H9 (cell line): Measurements from ENCODE around the gene VOPP1. TPM values are rescaled to one million over a fixed set of nuclear protein-coding genes. Genes with fewer than 3 reads are reported as not detected.

Experiments
- DNase-seq: peaks from one replicate; pipeline ENCODE4 v3.0.0-alpha.2; 2017
- H2AFZ ChIP-seq: one replicate; pipeline ENCODE4 v1.6.1; 2013; ENCODE audit warnings: mild to moderate bottlenecking, low read length, control low read depth, moderate library complexity
- H2AK5ac ChIP-seq: 2 replicates; pipeline ENCODE4 v1.6.1; 2013; ENCODE audit warnings: low read length, control low read depth, mixed read lengths; ENCODE audit not compliant: insufficient read length
- H2BK120ac ChIP-seq: one replicate; pipeline ENCODE4 v1.6.1; 2013; ENCODE audit warnings: low read depth, mild to moderate bottlenecking, low read length, control low read depth, inconsistent platforms; ENCODE audit not compliant: poor library complexity, severe bottlenecking
- H2BK12ac ChIP-seq: 2 replicates; pipeline ENCODE4 v1.6.1; 2013; ENCODE audit warnings: low read length, control low read depth, mixed read lengths, low read depth; ENCODE audit not compliant: insufficient read length
- H2BK15ac ChIP-seq: 2 replicates; pipeline ENCODE4 v1.6.1; 2013; ENCODE audit warnings: low read depth, low read length, control low read depth
- H2BK20ac ChIP-seq: one replicate; pipeline ENCODE4 v1.6.1; 2013; ENCODE audit warnings: low read depth, mild to moderate bottlenecking, low read length, control low read depth, inconsistent platforms; ENCODE audit not compliant: poor library complexity, severe bottlenecking
- H2BK5ac ChIP-seq: 2 replicates; pipeline ENCODE4 v1.6.1; 2013; ENCODE audit warnings: low read length, control low read depth, mixed read lengths; ENCODE audit not compliant: insufficient read length
- H3K14ac ChIP-seq: 2 replicates; pipeline ENCODE4 v1.6.1; 2013; ENCODE audit warnings: low read length, control low read depth; ENCODE audit not compliant: insufficient read depth
- H3K18ac ChIP-seq: 2 replicates; pipeline ENCODE4 v1.6.1; 2013; ENCODE audit warnings: low read depth, mild to moderate bottlenecking, mixed read lengths, low read length, control low read depth; ENCODE audit not compliant: insufficient read length
- H3K23ac ChIP-seq: 2 replicates; pipeline ENCODE4 v1.6.1; 2013; ENCODE audit warnings: low read length, control low read depth, mixed read lengths, low read depth; ENCODE audit not compliant: insufficient read length
- H3K23me2 ChIP-seq: 2 replicates; pipeline ENCODE4 v1.6.1; 2013; ENCODE audit warnings: low read depth, mild to moderate bottlenecking, mixed read lengths, low read length, control low read depth; ENCODE audit not compliant: insufficient read length, poor library complexity, severe bottlenecking
- H3K27ac ChIP-seq: 2 replicates; pipeline ENCODE4 v1.5.1; 2013; ENCODE audit warnings: low read length, control low read depth, mixed read lengths, low read depth; ENCODE audit not compliant: insufficient read length
- H3K27me3 ChIP-seq: 2 replicates; pipeline ENCODE4 v1.6.1; 2013; ENCODE audit warnings: low read length, control low read depth, inconsistent platforms; ENCODE audit not compliant: insufficient read depth
- H3K4ac ChIP-seq: 2 replicates; pipeline ENCODE4 v1.6.1; 2013; ENCODE audit warnings: low read depth, mild to moderate bottlenecking, control low read depth, inconsistent platforms, low read length, moderate library complexity
- H3K4me1 ChIP-seq: 2 replicates; pipeline ENCODE4 v1.6.1; 2013; ENCODE audit warnings: low read length, control low read depth, inconsistent platforms; ENCODE audit not compliant: insufficient read depth
- H3K4me2 ChIP-seq: 2 replicates; pipeline ENCODE4 v1.6.1; 2013; ENCODE audit warnings: low read length, control low read depth, mixed read lengths; ENCODE audit not compliant: insufficient read length, insufficient read depth
- H3K56ac ChIP-seq: 2 replicates; pipeline ENCODE4 v1.6.1; 2013; ENCODE audit warnings: low read depth, mild to moderate bottlenecking, mixed read lengths, low read length, control low read depth; ENCODE audit not compliant: insufficient read length
- H3K79me1 ChIP-seq: 2 replicates; pipeline ENCODE4 v1.6.1; 2013; ENCODE audit warnings: low read depth, mild to moderate bottlenecking, moderate library complexity, low read length, control low read depth, inconsistent platforms; ENCODE audit not compliant: insufficient read depth, poor library complexity, severe bottlenecking
- H3K79me2 ChIP-seq: 2 replicates; pipeline ENCODE4 v1.6.1; 2013; ENCODE audit warnings: low read length, control low read depth, inconsistent platforms; ENCODE audit not compliant: insufficient read depth
- H3K9ac ChIP-seq: 2 replicates; pipeline ENCODE4 v1.6.1; 2013; ENCODE audit warnings: low read length, control low read depth, mixed read lengths; ENCODE audit not compliant: insufficient read length; ENCODE audit errors: extremely low read depth
- H3K9me3 ChIP-seq: one replicate; pipeline ENCODE4 v1.6.1; 2013; ENCODE audit warnings: low read depth, low read length, inconsistent platforms; ENCODE audit not compliant: control insufficient read depth
- H3T11ph ChIP-seq: one replicate; pipeline ENCODE4 v1.6.1; 2013; ENCODE audit warnings: mild to moderate bottlenecking, low read length, control low read depth, inconsistent platforms
- H4K20me1 ChIP-seq: one replicate; pipeline ENCODE4 v1.6.1; 2013; ENCODE audit not compliant: control insufficient read depth, insufficient read length, insufficient read depth
- H4K5ac ChIP-seq: 2 replicates; pipeline ENCODE4 v1.6.1; 2013; ENCODE audit warnings: low read depth, mild to moderate bottlenecking, mixed read lengths, low read length, control low read depth; ENCODE audit not compliant: insufficient read length
- H4K8ac ChIP-seq: replicated peaks from 2 replicates; pipeline ENCODE4 v1.6.1; 2013; ENCODE audit warnings: low read length, control low read depth, mixed read lengths, low read depth; ENCODE audit not compliant: insufficient read length
- H4K91ac ChIP-seq: 2 replicates; pipeline ENCODE4 v1.6.1; 2013; ENCODE audit warnings: low read depth, mild to moderate bottlenecking, moderate library complexity, mixed read lengths, low read length, control low read depth; ENCODE audit not compliant: insufficient read length
- H3K27ac Mint-ChIP-seq, 3 experiments: 2 replicates in 2 of 3; 3 replicates in 1 of 3; pipeline ENCODE4 v1.8.0; 2020 to 2021; ENCODE audit warnings: mixed read lengths in 3 of 3, mild to moderate bottlenecking in 1 of 3, moderate library complexity in 1 of 3
- H3K27me3 Mint-ChIP-seq: 2 replicates; pipeline ENCODE4 v1.8.0; 2021; ENCODE audit warnings: low read depth, mild to moderate bottlenecking, moderate library complexity, mixed read lengths
- H3K36me3 Mint-ChIP-seq, 3 experiments: 2 replicates in 2 of 3; 3 replicates in 1 of 3; pipeline ENCODE4 v1.8.0; 2020 to 2021; ENCODE audit warnings: low read depth in 3 of 3, mixed read lengths in 3 of 3; ENCODE audit not compliant: insufficient read depth in 1 of 3
- H3K4me1 Mint-ChIP-seq, 2 experiments: 2 replicates each; pipeline ENCODE4 v1.8.0; 2020; ENCODE audit warnings: mixed read lengths in 2 of 2
- H3K4me3 Mint-ChIP-seq, 2 experiments: 2 replicates in 1 of 2; 3 replicates in 1 of 2; pipeline ENCODE4 v1.8.0; 2020 to 2021; ENCODE audit warnings: mild to moderate bottlenecking in 2 of 2, mixed read lengths in 2 of 2, moderate library complexity in 1 of 2
- H3K9me3 Mint-ChIP-seq, 2 experiments: 2 replicates in 1 of 2; 3 replicates in 1 of 2; pipeline ENCODE4 v1.8.0; 2020; ENCODE audit warnings: mild to moderate bottlenecking in 2 of 2, mixed read lengths in 2 of 2, moderate library complexity in 1 of 2
- CTCF ChIP-seq: fragments of 200-600 bp; sonication (generic); conservative IDR thresholded peaks from 3 replicates; pipeline ENCODE4 v1.8.0; 2021; ENCODE audit warnings: antibody characterized with exemption, mild to moderate bottlenecking
- WGBS: extraction: QIAGEN DNeasy Blood & Tissue Kit; methylation state at CpG from one replicate; pipeline ENCODE4 v1.1.7; 2013; ENCODE audit warnings: missing lambda C conversion rate, low lambda C conversion rate, mixed read lengths; ENCODE audit not compliant: insufficient read length; ENCODE audit errors: extremely low coverage; 5-methylcytosine and 5-hydroxymethylcytosine counted together
- total RNA-seq: library from RNA; stranded (reverse); gene quantifications from 2 replicates; pipeline ENCODE4 v1.2.1, GENCODE V29; 2021

Gene VOPP1
- total RNA-seq, 1 experiment from 2014 or later, result 55.7 TPM

GRCh38 chr7:55500117-55500756, 72.1 kb downstream of the VOPP1 start:
- H3K4me1 Mint-ChIP-seq, result peaks cover 27 to 34% of the 10 kb centered on the region in 2 experiments
- Histone ChIP-seq H2BK15ac (no peak overlapping the region), H4K91ac (no peak overlapping the region), H3K27me3 (no peaks in the 10 kb centered on the region), H3K27ac (no peak overlapping the region), H2BK20ac (no peak overlapping the region), H3K18ac (no peak overlapping the region), H4K5ac (no peak overlapping the region), H4K20me1 (no peaks in the 10 kb centered on the region), H3K9me3 (no peaks in the 10 kb centered on the region), H2AFZ (no peak overlapping the region), H3K79me2 (no peaks in the 10 kb centered on the region; the same call in 1 of the 2 replicates), H3K4me1 (no peaks in the 10 kb centered on the region), H2BK120ac (no peak overlapping the region), H3K56ac (no peak overlapping the region), H3K14ac (no peak overlapping the region), H3K23ac (no peak overlapping the region), H3T11ph (no peak overlapping the region), H4K8ac (no peak overlapping the region), H2AK5ac (no peak overlapping the region), H3K4me2 (no peak overlapping the region), H3K79me1 (peaks cover 3% of the 10 kb centered on the region), H2BK5ac (no peak overlapping the region), H3K9ac (no peak overlapping the region), H2BK12ac (no peak overlapping the region), H3K23me2 (no peaks in the 10 kb centered on the region), H3K4ac (no peak overlapping the region)
- TF ChIP-seq CTCF, result no peak
- H3K9me3 Mint-ChIP-seq, result no peaks in the 10 kb centered on the region
- no peak overlapping the region for H3K4me3 Mint-ChIP-seq
- H3K27ac Mint-ChIP-seq, result no peak overlapping the region
- no peak for DNase-seq
- H3K27me3 Mint-ChIP-seq, result no peaks in the 10 kb centered on the region
- peaks cover 0 to 19% (median 18%) of the 10 kb centered on the region in 3 experiments; a peak in 6 of 7 replicates for H3K36me3 Mint-ChIP-seq
- WGBS, result no CpG with 5 or more reads among the region's 7 CpGs
